ENCODE data around the gene FETUB.

Gene FETUB

DNA sequence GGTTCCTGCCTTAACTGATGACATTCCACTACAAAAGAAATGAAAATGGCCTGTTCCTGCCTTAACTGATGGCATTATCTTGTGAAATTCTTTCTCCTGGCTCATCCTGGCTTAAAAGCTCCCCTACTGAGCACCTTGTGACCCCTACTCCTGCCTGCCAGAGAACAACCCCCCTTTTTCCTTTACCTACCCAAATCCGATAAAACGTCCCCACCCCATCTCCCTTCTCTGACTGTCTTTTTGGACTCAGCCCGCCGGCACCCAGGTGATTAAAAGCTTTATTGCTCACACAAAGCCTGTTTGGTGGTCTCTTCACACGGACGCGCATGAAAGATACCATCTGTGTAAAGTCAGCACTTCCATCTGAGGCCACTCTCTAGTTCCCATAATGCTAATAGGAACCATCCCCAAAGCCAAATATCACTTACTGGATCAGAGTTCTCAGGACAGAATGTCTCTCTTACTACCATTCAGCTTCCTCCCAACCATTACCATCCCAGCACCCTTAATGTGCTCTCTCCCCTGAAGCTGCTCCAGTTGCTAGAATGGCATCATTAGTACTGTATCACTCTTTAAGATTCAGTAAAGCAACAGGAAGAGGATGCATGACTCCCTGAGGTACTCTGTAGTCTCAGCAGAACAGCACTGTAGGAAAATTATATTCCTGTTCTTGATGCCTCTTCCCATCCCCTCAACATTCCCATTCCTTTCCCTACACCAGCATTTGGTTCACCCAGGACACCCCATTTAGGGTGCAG is 23.3 kb downstream of the FETUB start:
- no peak overlapping the region for H3K4me3 ChIP-seq (ENCODE audit: low read length)
- no peak for TF ChIP-seq CTCF (conservative IDR thresholded peaks at IDR 0.05; ENCODE audit: low read depth, low read length)
- no peak for DNase-seq (ENCODE audit: low read depth)

DNA sequence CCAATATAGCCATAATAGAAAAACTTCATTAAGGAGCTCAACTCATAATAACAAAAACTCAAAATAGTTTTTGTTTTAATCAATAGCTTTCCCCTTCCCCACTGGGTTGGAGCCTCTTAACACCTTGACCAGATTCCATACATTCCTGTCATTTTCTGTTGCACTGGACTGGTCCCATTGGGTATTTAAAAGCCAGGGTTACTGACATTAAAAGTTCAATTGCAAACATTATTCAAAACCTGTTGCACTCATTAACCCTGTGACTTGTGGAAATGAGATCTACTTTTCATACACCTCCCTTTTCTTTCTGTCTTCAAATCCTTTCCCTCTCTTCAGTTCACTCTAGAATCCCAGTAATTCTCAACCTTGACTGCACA is 23.9 kb downstream of the FETUB start:
- DNase-seq (ENCODE audit: low read depth) = no peak
- no peak overlapping the region for H3K4me3 ChIP-seq (ENCODE audit: low read length)
- TF ChIP-seq CTCF (conservative IDR thresholded peaks at IDR 0.05; ENCODE audit: low read depth, low read length) = no peak

- no peak for DNase-seq (ENCODE audit: low read depth)
- no peak overlapping the region for H3K4me3 ChIP-seq (ENCODE audit: low read length)
- no peak for TF ChIP-seq CTCF (conservative IDR thresholded peaks at IDR 0.05; ENCODE audit: low read depth, low read length)
These were observed 24.3 kb downstream of the FETUB start for GRCh38 chr3:186664506-186664905.

DNA sequence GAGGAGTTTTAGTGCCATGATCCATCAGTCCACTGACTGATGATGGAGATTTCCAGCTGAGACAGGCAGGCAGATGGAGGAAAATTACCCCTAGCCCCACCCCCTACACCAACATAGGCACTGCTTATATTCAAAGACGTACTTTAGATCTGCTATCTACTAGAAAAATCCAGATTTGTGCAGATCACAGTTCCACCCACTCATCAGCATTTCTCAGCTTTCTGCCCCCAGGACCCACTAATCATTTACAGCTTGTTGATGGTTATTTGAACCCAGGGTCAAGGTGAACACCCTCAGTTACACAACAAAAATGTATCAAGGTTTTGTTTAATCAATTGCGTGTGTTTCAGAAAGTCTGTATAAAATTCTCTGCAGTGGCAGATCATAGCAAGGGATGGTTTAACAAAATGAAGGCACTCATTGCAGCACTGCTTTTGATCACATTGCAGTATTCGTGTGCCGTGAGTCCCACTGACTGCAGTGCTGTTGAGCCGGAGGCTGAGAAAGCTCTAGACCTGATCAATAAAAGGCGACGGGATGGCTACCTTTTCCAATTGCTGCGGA is 25.5 kb downstream of the FETUB start, which contains the start of gene HRG:
Gene HRG (plus strand): TSS at position 390 of the 564 bp plus-strand sequence. CDS start 18 bp downstream, at position 408.
- no peak for TF ChIP-seq CTCF (conservative IDR thresholded peaks at IDR 0.05; ENCODE audit: low read depth, low read length)
- DNase-seq (ENCODE audit: low read depth) = no peak

DNA sequence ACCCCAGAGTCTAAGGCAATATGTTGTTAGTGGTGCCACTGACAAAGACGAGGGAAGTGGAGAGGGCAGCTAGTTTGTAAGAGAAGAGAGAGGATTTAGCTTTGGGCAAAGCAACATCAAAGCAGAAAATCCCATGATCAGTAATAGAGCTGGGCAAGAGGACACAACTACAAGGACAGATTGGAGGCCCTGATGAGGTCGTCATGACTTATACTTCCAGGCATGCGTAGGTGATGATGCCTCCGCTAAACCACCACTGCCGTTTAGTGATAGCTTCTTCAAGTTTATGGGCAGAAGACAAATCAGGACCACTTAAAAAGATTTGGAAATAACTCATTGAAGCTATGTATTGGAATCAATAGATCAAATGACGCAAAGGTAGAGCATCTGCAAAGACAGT is 28.2 kb downstream of the FETUB start:
- no peak overlapping the region for H3K4me3 ChIP-seq (ENCODE audit: low read length)
- DNase-seq (ENCODE audit: low read depth) = no peak
- no peak for TF ChIP-seq CTCF (conservative IDR thresholded peaks at IDR 0.05; ENCODE audit: low read depth, low read length)

More for the DNA sequence above, 25.5 kb downstream of the FETUB start, which contains the start of gene HRG:
- H3K4me3 ChIP-seq (ENCODE audit: low read length) = no peak within 1 kb of the TSS

DNA sequence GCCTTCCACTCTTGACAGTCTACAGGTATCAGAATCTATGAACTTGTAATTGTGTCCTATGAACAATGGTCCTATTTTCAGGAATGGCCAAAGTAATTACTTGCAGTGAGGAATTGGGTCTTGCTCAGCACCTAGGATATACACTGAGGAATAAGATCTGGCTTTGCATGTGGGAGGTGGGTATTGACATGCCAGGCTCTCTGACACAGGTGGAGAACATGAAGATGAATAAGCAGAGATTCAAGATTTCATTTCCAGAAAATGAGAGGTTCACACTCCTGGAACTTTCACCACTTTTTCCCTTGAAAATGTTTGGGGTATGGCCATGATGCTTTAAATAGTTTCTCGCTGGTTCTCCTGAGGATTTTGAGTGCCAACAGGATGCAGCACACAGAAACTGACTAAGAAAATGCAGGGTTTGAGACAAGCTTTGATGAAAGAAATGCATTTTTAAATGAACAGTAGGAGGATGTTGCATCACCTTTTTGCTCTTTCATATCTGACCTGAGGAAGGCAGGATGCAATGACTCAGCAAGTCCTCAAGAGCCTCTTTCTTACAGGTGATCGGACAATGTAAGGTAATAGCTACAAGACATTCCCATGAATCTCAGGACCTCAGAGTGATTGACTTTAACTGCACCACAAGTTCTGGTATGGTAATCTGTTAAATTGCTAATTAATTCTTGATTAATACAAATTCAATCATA is 29.3 kb downstream of the FETUB start:
- no peak overlapping the region for H3K4me3 ChIP-seq (ENCODE audit: low read length)
- TF ChIP-seq CTCF (conservative IDR thresholded peaks at IDR 0.05; ENCODE audit: low read depth, low read length) = no peak
- no peak for DNase-seq (ENCODE audit: low read depth)
